ENCODE measurements around the gene ANKH.

DNA sequence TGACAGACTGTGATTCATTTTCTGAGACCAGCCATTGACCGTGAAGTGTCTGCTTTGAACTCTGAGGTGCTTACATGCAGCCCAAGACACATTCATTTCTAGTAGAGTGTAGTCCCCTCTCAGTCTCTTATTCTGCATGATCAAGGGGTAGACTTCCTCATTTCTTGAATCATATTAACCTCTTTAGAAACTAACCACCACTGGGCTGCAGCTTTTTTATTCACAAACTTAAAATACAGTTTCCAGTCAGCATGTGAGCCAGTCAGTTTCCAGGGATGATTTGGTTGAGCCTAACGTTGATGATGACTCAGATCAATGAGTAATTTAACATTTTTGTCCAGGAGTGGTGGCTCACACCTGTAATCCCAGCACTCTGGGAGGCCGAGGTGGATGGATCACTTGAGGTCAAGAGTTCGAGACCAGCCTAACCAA, 147.9 kb downstream of the ANKH start:
- TF ChIP-seq EZH2phosphoT487 (IDR thresholded peaks at IDR 0.05; ENCODE audit: borderline replicate concordance): no peak
- TF ChIP-seq, protein P1, sequence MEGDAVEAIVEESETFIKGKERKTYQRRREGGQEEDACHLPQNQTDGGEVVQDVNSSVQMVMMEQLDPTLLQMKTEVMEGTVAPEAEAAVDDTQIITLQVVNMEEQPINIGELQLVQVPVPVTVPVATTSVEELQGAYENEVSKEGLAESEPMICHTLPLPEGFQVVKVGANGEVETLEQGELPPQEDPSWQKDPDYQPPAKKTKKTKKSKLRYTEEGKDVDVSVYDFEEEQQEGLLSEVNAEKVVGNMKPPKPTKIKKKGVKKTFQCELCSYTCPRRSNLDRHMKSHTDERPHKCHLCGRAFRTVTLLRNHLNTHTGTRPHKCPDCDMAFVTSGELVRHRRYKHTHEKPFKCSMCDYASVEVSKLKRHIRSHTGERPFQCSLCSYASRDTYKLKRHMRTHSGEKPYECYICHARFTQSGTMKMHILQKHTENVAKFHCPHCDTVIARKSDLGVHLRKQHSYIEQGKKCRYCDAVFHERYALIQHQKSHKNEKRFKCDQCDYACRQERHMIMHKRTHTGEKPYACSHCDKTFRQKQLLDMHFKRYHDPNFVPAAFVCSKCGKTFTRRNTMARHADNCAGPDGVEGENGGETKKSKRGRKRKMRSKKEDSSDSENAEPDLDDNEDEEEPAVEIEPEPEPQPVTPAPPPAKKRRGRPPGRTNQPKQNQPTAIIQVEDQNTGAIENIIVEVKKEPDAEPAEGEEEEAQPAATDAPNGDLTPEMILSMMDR (conservative IDR thresholded peaks at IDR 0.05; ENCODE audit: low read length): no peak
